Left lung (tissue), 14 donors: ENCODE measurements around the gene RARRES1. TPM values are rescaled to one million over a fixed set of nuclear protein-coding genes. Genes with fewer than 3 reads are reported as not detected.

Experiments
- ATAC-seq: fragments of 200-7000 bp; cut with Tn5 transposase; one replicate; pipeline ENCODE4 v1.9.1; 2020; ENCODE audit warnings: moderate library complexity
- DNase-seq, 4 donors: peaks; one replicate each; pipeline ENCODE4 v3.0.0-alpha.2; 2013 to 2020
- H3K27ac ChIP-seq, 2 donors: fragments of 200-600 bp; sonication (generic) in 1 of 2; one replicate each; pipeline versions ENCODE4 v1.5.0 to v1.8.0; 2020 to 2021
- H3K27me3 ChIP-seq, 2 donors: fragments of 200-600 bp; sonication (generic) in 1 of 2; one replicate each; pipeline versions ENCODE4 v1.5.0 to v1.8.0; 2020 to 2021
- H3K36me3 ChIP-seq, 2 donors: fragments of 200-600 bp; sonication (generic) in 1 of 2; one replicate each; pipeline versions ENCODE4 v1.5.0 to v1.8.0; 2020 to 2021
- H3K4me1 ChIP-seq, 2 donors: fragments of 200-600 bp; one replicate each; pipeline ENCODE4 v1.8.0; 2021
- H3K4me3 ChIP-seq, 2 donors: fragments of 200-600 bp; sonication (generic) in 1 of 2; one replicate each; pipeline versions ENCODE4 v1.5.0 to v1.8.0; 2020 to 2021; ENCODE audit warnings: mild to moderate bottlenecking in 1 of 2
- H3K9me3 ChIP-seq, 2 donors: fragments of 200-600 bp; sonication (generic) in 1 of 2; one replicate each; pipeline versions ENCODE4 v1.5.0 to v1.8.0; 2020 to 2021
- CTCF ChIP-seq, 2 donors: fragments of 200-600 bp; sonication (generic) in 1 of 2; IDR thresholded peaks; one replicate each; pipeline versions ENCODE4 v1.5.0 to v1.8.0; 2021; ENCODE audit warnings: antibody characterized with exemption in 2 of 2
- intact Hi-C, 2 donors: fragments of 100-400 bp; cut with DNase I; formaldehyde crosslinking; loops; one replicate each; pipeline versions ENCODE4 v1.11.2 to v1.14.2; 2022
- long read RNA-seq, 12 donors: library from polyadenylated mRNA in 2 of 12; unstranded in 2 of 12; transcript quantifications; one replicate each; pipeline ENCODE4 v2.0.0 and lab custom pipeline, GENCODE V29; 2019 to 2026
- polyA plus RNA-seq, 6 donors: library from polyadenylated mRNA; unstranded; fragments of 120-200 nt; gene quantifications; one replicate each; pipeline ENCODE4 v1.2.1, GENCODE V29; 2013; ENCODE audit not compliant: insufficient read length in 6 of 6
- total RNA-seq, 2 donors: library from RNA; stranded (reverse); fragmentation: NEBNext Ultra II Directional; extraction: Animal tissue kit (Norgen Biotek cat#: 25700); gene quantifications; one replicate each; pipeline ENCODE4 v1.2.1, GENCODE V29; 2021
- donor health status: DM: no; HTN: yes; CAD: no.
- donor health status: DM: no; HTN: no; CAD: no.

RARRES1 gene
- total RNA-seq, result 100 to 1,000 TPM in 1 of 2 donors, 10 to 100 TPM in 1; 52.4 to 131 TPM
- polyA plus RNA-seq, result 100 to 1,000 TPM in 1 of 6 donors, 10 to 100 TPM in 5; 39.4 to 112 (median 65.2) TPM
- long read RNA-seq, donor 1, transcript RARRES1-201 (6 exons, 1,952 nt), result major isoform, 60 of 106 reads
- long read RNA-seq, donor 1, transcript RARRES1-204 (4 exons, 839 nt), result minor isoform, 5 of 106 reads
- long read RNA-seq, donor 1, partial matches to known transcripts, result 41 of 106 reads
- long read RNA-seq, donor 1, other reads (novel, unspliced or antisense), result 0 of 106 reads
- long read RNA-seq, donor 2, transcript RARRES1-201 (6 exons, 1,952 nt), result major isoform, 27 of 47 reads
- long read RNA-seq, donor 2, partial matches to known transcripts, result 19 of 47 reads
- long read RNA-seq, donor 2, other reads (novel, unspliced or antisense), result 0 of 47 reads
- long read RNA-seq, donor 3, transcript RARRES1-201 (6 exons, 1,952 nt), result major isoform, 15 of 17 reads
- long read RNA-seq, donor 3, partial matches to known transcripts, result 0 of 17 reads
- long read RNA-seq, donor 3, other reads (novel, unspliced or antisense), result 0 of 17 reads
- long read RNA-seq, donor 4, transcript RARRES1-201 (6 exons, 1,952 nt), result major isoform, 29 of 68 reads
- long read RNA-seq, donor 4, partial matches to known transcripts, result 23 of 68 reads
- long read RNA-seq, donor 4, other reads (novel, unspliced or antisense), result 15 of 68 reads
- long read RNA-seq, donor 5, transcript RARRES1-201 (6 exons, 1,952 nt), result major isoform, 23 of 44 reads
- long read RNA-seq, donor 5, transcript RARRES1-204 (4 exons, 839 nt), result minor isoform, 5 of 44 reads
- long read RNA-seq, donor 5, partial matches to known transcripts, result 16 of 44 reads
- long read RNA-seq, donor 5, other reads (novel, unspliced or antisense), result 0 of 44 reads
- long read RNA-seq, donor 6, transcript RARRES1-201 (6 exons, 1,952 nt), result major isoform, 16 of 26 reads
- long read RNA-seq, donor 6, partial matches to known transcripts, result 9 of 26 reads
- long read RNA-seq, donor 6, other reads (novel, unspliced or antisense), result 0 of 26 reads
- long read RNA-seq, donor 7, transcript RARRES1-201 (6 exons, 1,952 nt), result major isoform, 15 of 21 reads
- long read RNA-seq, donor 7, partial matches to known transcripts, result 5 of 21 reads
- long read RNA-seq, donor 7, other reads (novel, unspliced or antisense), result 0 of 21 reads
- long read RNA-seq, donor 8, transcript RARRES1-201 (6 exons, 1,952 nt), result major isoform, 22 of 22 reads
- long read RNA-seq, donor 8, partial matches to known transcripts, result 0 of 22 reads
- long read RNA-seq, donor 8, other reads (novel, unspliced or antisense), result 0 of 22 reads
- long read RNA-seq, donor 9, result 0 reads
- long read RNA-seq, donor 10, transcript RARRES1-201 (6 exons, 1,952 nt), result major isoform, 78 of 145 reads
- long read RNA-seq, donor 10, partial matches to known transcripts, result 44 of 145 reads
- long read RNA-seq, donor 10, other reads (novel, unspliced or antisense), result 18 of 145 reads
- long read RNA-seq, donor 11, partial matches to known transcripts, result 0 of 1 reads
- long read RNA-seq, donor 11, other reads (novel, unspliced or antisense), result 0 of 1 reads
- long read RNA-seq, donor 12, transcript RARRES1-201 (6 exons, 1,952 nt), result major isoform, 18 of 19 reads
- long read RNA-seq, donor 12, partial matches to known transcripts, result 0 of 19 reads
- long read RNA-seq, donor 12, other reads (novel, unspliced or antisense), result 0 of 19 reads

- Histone ChIP-seq H3K36me3 (peaks cover 0 to 3% of the 10 kb centered on the region in 2 donors), H3K4me1 (peaks cover 19 to 29% of the 10 kb centered on the region in 2 donors), H3K27ac (peak within 1 kb of the TSS; percentile 44 to 55), H3K27me3 (peaks cover 0 to 7% of the 10 kb centered on the region in 2 donors), H3K9me3 (peaks cover 0 to 8% of the 10 kb centered on the region in 2 donors), H3K4me3 (peak within 1 kb of the TSS; percentile 50 to 60)
- ATAC-seq (peak; percentile 79), DNase-seq (peak; percentile 65 to 96 (median 74))
- intact Hi-C loops, result no loop called here
- TF ChIP-seq CTCF (IDR thresholded peaks at IDR 0.05), result no peak
These were observed at the start of gene RARRES1 for GRCh38 chr3:158731938-158732855. Gene RARRES1, minus strand, starts transcription at chr3:158732457. Its CDS starts 42 bp downstream, at chr3:158732415.

GRCh38 chr3:158781849-158782248, 49.6 kb upstream of the RARRES1 start:
- H3K27ac ChIP-seq, result no peak overlapping the region
- no peaks in the 10 kb centered on the region for H3K36me3 ChIP-seq
- H3K4me3 ChIP-seq, result no peak overlapping the region
- ATAC-seq (no peak), DNase-seq (no peak)
- no peak for TF ChIP-seq CTCF (IDR thresholded peaks at IDR 0.05)
- H3K27me3 ChIP-seq, result no peaks in the 10 kb centered on the region
- intact Hi-C loops, result no loop called here
- no peaks in the 10 kb centered on the region for H3K9me3 ChIP-seq
- peaks cover 10 to 13% of the 10 kb centered on the region in 2 donors for H3K4me1 ChIP-seq

GRCh38 chr3:158781191-158781590, 48.9 kb upstream of the RARRES1 start:
- no peaks in the 10 kb centered on the region for H3K36me3 ChIP-seq
- no peak overlapping the region for H3K27ac ChIP-seq
- H3K4me3 ChIP-seq, result no peak overlapping the region
- TF ChIP-seq CTCF (IDR thresholded peaks at IDR 0.05), result no peak
- intact Hi-C loops, result no loop called here
- no peak for DNase-seq
- no peaks in the 10 kb centered on the region for H3K27me3 ChIP-seq
- H3K9me3 ChIP-seq, result no peaks in the 10 kb centered on the region
- ATAC-seq, result no peak
- peaks cover 13 to 16% of the 10 kb centered on the region in 2 donors for H3K4me1 ChIP-seq

- H3K4me3 ChIP-seq, result no peak overlapping the region
- peaks cover 13 to 17% of the 10 kb centered on the region in 2 donors for H3K4me1 ChIP-seq
- H3K27ac ChIP-seq, result no peak overlapping the region
- H3K36me3 ChIP-seq, result no peaks in the 10 kb centered on the region
- ATAC-seq (peak; percentile 24), DNase-seq (peak in 2 of 4 donors; percentile 72 to 82)
- no peaks in the 10 kb centered on the region for H3K9me3 ChIP-seq
- intact Hi-C loops, result no loop called here
- TF ChIP-seq CTCF (IDR thresholded peaks at IDR 0.05), result no peak
- no peaks in the 10 kb centered on the region for H3K27me3 ChIP-seq
These were observed 48.5 kb upstream of the RARRES1 start for GRCh38 chr3:158780766-158781165.
